GM23338 (cell line): Measurements from ENCODE around the gene ITPR2. TPM values are rescaled to one million over a fixed set of nuclear protein-coding genes. Genes with fewer than 3 reads are reported as not detected.

Source experiments
- ATAC-seq: fragments of 200-7000 bp; cut with Tn5 transposase; 3 replicates; pipeline ENCODE4 v1.9.1; 2020
- DNase-seq: peaks from one replicate; pipeline ENCODE4 v3.0.0-alpha.2; 2015; ENCODE audit warnings: low spot score
- H2AFZ ChIP-seq: fragments of 200-600 bp; sonication (generic); 2 replicates; pipeline ENCODE4 v1.8.0; 2016; ENCODE audit warnings: antibody characterized with exemption, mild to moderate bottlenecking, moderate library complexity
- H3F3A ChIP-seq: fragments of 200-600 bp; sonication (generic); replicated peaks from 2 replicates; pipeline ENCODE4 v1.8.0; 2017; ENCODE audit warnings: antibody characterized with exemption, mixed run types, low read depth
- H3K27ac ChIP-seq: fragments of 200-600 bp; sonication (generic); 2 replicates; pipeline ENCODE4 v1.6.1; 2016; ENCODE audit warnings: low read depth
- H3K27me3 ChIP-seq: fragments of 200-600 bp; sonication (generic); 2 replicates; pipeline ENCODE4 v1.8.0; 2016; ENCODE audit warnings: mild to moderate bottlenecking, mixed run types, moderate library complexity; ENCODE audit not compliant: insufficient read depth
- H3K36me3 ChIP-seq: fragments of 200-600 bp; sonication (generic); 2 replicates; pipeline ENCODE4 v1.8.0; 2016; ENCODE audit warnings: mild to moderate bottlenecking; ENCODE audit not compliant: insufficient read depth
- H3K4me1 ChIP-seq: fragments of 200-600 bp; sonication (generic); 2 replicates; pipeline ENCODE4 v1.8.0; 2016; ENCODE audit warnings: mild to moderate bottlenecking, moderate library complexity; ENCODE audit not compliant: insufficient read depth
- H3K4me2 ChIP-seq: fragments of 200-600 bp; sonication (generic); 2 replicates; pipeline ENCODE4 v1.7.1; 2017; ENCODE audit warnings: mixed run types
- H3K4me3 ChIP-seq: fragments of 200-600 bp; sonication (generic); 2 replicates; pipeline ENCODE4 v1.6.1; 2016; ENCODE audit warnings: mixed run types
- H3K79me2 ChIP-seq: fragments of 200-600 bp; sonication (generic); replicated peaks from 2 replicates; pipeline ENCODE4 v1.8.0; 2017; ENCODE audit warnings: mild to moderate bottlenecking; ENCODE audit not compliant: insufficient read depth
- H3K9me2 ChIP-seq: fragments of 200-600 bp; sonication (generic); 2 replicates; pipeline ENCODE4 v1.8.0; 2017; ENCODE audit not compliant: insufficient read depth
- H4K20me1 ChIP-seq: fragments of 200-600 bp; sonication (generic); replicated peaks from 2 replicates; pipeline ENCODE4 v1.8.0; 2017; ENCODE audit warnings: mild to moderate bottlenecking; ENCODE audit not compliant: insufficient read depth
- H3K27ac Mint-ChIP-seq: 2 replicates; pipeline ENCODE4 v1.8.0; 2020; ENCODE audit warnings: inconsistent platforms, mild to moderate bottlenecking, moderate library complexity, mixed read lengths
- H3K27me3 Mint-ChIP-seq: 3 replicates; pipeline ENCODE4 v1.8.0; 2022; ENCODE audit warnings: low read depth, mild to moderate bottlenecking, moderate library complexity, mixed read lengths, inconsistent platforms; ENCODE audit not compliant: insufficient read depth, poor library complexity
- H3K36me3 Mint-ChIP-seq: 3 replicates; pipeline ENCODE4 v1.8.0; 2021; ENCODE audit warnings: low read depth, mild to moderate bottlenecking, inconsistent platforms, moderate library complexity, mixed read lengths
- H3K4me1 Mint-ChIP-seq: 3 replicates; pipeline ENCODE4 v1.8.0; 2020; ENCODE audit warnings: mild to moderate bottlenecking, inconsistent platforms, mixed read lengths
- H3K4me3 Mint-ChIP-seq: 3 replicates; pipeline ENCODE4 v1.8.0; 2021; ENCODE audit warnings: moderate library complexity, mild to moderate bottlenecking, inconsistent platforms, mixed read lengths
- H3K9me3 Mint-ChIP-seq: 3 replicates; pipeline ENCODE4 v1.8.0; 2020; ENCODE audit warnings: moderate library complexity, mild to moderate bottlenecking, inconsistent platforms, mixed read lengths
- EZH2 ChIP-seq: fragments of 200-600 bp; sonication (generic); IDR thresholded peaks from one replicate; pipeline ENCODE4 v1.8.0; 2017; ENCODE audit warnings: antibody characterized with exemption, mild to moderate bottlenecking, low read depth; ENCODE audit not compliant: unreplicated experiment
- EZH2phosphoT487 ChIP-seq: fragments of 200-600 bp; sonication (generic); IDR thresholded peaks from one replicate; pipeline ENCODE4 v1.8.1; 2018; ENCODE audit warnings: antibody characterized with exemption; ENCODE audit not compliant: unreplicated experiment
- JUNB ChIP-seq: IDR thresholded peaks from one replicate; pipeline ENCODE4 v1.6.1; 2016; ENCODE audit warnings: antibody characterized with exemption; ENCODE audit not compliant: unreplicated experiment
- NANOG ChIP-seq: IDR thresholded peaks from 2 replicates; pipeline ENCODE4 v1.6.1; 2016; ENCODE audit warnings: antibody characterized with exemption, borderline replicate concordance
- POLR2AphosphoS5 ChIP-seq: IDR thresholded peaks from 2 replicates; pipeline ENCODE4 v1.6.1; 2016; ENCODE audit warnings: antibody characterized with exemption, low read depth
- STAT1 ChIP-seq: IDR thresholded peaks from one replicate; pipeline ENCODE4 v1.6.1; 2016; ENCODE audit warnings: antibody characterized with exemption; ENCODE audit not compliant: unreplicated experiment
- ZNF114 ChIP-seq: fragments of 250-450 bp; sonication (Bioruptor Pico); IDR thresholded peaks from 2 replicates; pipeline ENCODE4 v1.5.0; 2020; ENCODE audit warnings: mild to moderate bottlenecking, moderate library complexity
- ZNF331 ChIP-seq: fragments of 250-450 bp; sonication (Bioruptor Pico); IDR thresholded peaks from 2 replicates; pipeline ENCODE4 v1.5.0; 2020; ENCODE audit warnings: low read depth, mild to moderate bottlenecking, moderate library complexity
- polyA plus RNA-seq: library from polyadenylated mRNA; unstranded; fragments of >200 nt; fragmentation: Nextera tagmentation; extraction: Ambion mirVana; gene quantifications from 2 replicates; pipeline ENCODE4 v1.2.1, GENCODE V29; 2016
- total RNA-seq: library from RNA; depleted of rRNA; stranded (reverse); fragments of >200 nt; shearing (Covaris generic); gene quantifications from 2 replicates; pipeline ENCODE4 v1.2.3, GENCODE V29; 2014
- TF ChIP-seq, protein P1 (sequence below), 2 experiments: fragments of 200-600 bp in 1 of 2; sonication (generic) in 1 of 2; conservative IDR thresholded peaks; 2 replicates each; pipeline versions ENCODE4 v1.5.1 to v1.6.1; 2016 to 2017; ENCODE audit warnings: antibody characterized with exemption in 2 of 2, low read depth in 2 of 2, mild to moderate bottlenecking in 2 of 2, moderate library complexity in 1 of 2
- TF ChIP-seq, protein P2 (sequence below): IDR thresholded peaks from 2 replicates; pipeline ENCODE4 v1.6.1; 2016; ENCODE audit warnings: antibody characterized with exemption

ITPR2 gene
- total and polyA plus RNA-seq, 2 experiments from 2014 or later: 44.5 to 65.2 TPM

DNA sequence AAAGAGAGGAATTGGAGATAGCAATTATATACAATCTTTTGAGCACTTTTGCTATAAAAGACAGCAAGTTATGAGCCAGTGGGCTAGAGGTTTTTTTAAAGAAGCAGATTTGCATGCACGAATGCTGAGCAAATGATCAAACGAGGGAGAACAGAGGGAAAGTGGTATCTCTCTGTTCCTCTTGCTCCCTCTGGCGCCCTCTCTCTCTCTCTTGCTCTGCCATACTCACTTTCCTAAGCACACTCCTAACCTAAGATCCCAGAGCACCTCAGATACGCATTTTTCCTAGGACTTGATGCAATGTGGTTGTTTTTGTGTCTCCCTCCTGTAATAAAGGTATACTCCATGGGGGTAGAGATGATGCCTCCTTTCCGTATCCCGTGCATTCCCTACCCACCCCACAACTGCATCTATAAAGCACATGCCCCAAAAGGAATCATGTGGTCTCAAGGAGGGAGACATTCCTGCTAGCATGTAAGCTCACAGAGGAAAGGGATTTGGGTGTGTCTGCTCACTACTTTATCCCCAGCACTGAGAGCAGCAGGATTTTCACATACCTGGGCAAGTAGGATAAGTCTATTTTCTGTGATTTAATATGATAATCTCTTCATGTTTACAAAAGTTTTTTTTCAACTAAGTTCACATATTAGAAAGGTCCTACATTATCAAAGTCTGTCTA, 367.4 kb downstream of the ITPR2 start:
- no peak overlapping the region for H3K4me2 ChIP-seq
- no peaks in the 10 kb centered on the region for H3K79me2 ChIP-seq
- Mint-ChIP-seq H3K36me3 (peaks cover 12% of the 10 kb centered on the region), H3K27ac (no peak overlapping the region), H3K9me3 (no peaks in the 10 kb centered on the region), H3K27me3 (no peaks in the 10 kb centered on the region), H3K4me1 (peaks cover 31% of the 10 kb centered on the region), H3K4me3 (no peak overlapping the region)
- H3K36me3 ChIP-seq: no peaks in the 10 kb centered on the region; the same call in 1 of the 2 replicates
- no peaks in the 10 kb centered on the region for H3K27me3 ChIP-seq
- H3K27ac ChIP-seq: no peak overlapping the region; the same call in 1 of the 2 replicates
- H4K20me1 ChIP-seq: no peaks in the 10 kb centered on the region
- H2AFZ ChIP-seq: no peak overlapping the region
- H3K4me3 ChIP-seq: no peak overlapping the region
- TF ChIP-seq, protein P1, sequence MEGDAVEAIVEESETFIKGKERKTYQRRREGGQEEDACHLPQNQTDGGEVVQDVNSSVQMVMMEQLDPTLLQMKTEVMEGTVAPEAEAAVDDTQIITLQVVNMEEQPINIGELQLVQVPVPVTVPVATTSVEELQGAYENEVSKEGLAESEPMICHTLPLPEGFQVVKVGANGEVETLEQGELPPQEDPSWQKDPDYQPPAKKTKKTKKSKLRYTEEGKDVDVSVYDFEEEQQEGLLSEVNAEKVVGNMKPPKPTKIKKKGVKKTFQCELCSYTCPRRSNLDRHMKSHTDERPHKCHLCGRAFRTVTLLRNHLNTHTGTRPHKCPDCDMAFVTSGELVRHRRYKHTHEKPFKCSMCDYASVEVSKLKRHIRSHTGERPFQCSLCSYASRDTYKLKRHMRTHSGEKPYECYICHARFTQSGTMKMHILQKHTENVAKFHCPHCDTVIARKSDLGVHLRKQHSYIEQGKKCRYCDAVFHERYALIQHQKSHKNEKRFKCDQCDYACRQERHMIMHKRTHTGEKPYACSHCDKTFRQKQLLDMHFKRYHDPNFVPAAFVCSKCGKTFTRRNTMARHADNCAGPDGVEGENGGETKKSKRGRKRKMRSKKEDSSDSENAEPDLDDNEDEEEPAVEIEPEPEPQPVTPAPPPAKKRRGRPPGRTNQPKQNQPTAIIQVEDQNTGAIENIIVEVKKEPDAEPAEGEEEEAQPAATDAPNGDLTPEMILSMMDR (conservative IDR thresholded peaks at IDR 0.05; ENCODE audit: low read depth in 2 of 2): peak; percentile 41 to 59
- no peak for TF ChIP-seq POLR2AphosphoS5
- ATAC-seq: peak; percentile 90
- peaks cover 13% of the 10 kb centered on the region; the same call in 1 of the 2 replicates for H3K4me1 ChIP-seq
- peak; percentile 57 for DNase-seq
- no peaks in the 10 kb centered on the region for H3F3A ChIP-seq
- H3K9me2 ChIP-seq: no peaks in the 10 kb centered on the region

DNA sequence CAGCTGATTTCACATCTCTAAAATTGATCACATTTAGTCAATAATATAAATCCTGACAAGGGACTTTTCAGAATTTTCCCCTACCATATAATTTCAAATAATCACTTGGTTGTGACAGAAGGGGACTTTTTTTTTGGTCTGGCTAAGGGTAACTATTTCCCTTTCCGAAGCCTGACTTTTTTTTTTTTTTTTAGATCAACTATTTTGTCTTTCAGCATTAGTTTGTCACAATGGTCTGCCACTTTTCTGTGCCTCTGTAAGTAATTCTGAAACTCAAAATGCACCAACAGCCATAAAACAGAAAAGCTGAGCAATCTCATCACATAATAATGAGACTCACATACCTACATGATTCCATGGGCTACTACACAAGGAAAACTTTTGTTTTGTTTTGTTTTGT, 371.2 kb downstream of the ITPR2 start:
- peaks cover 2% of the 10 kb centered on the region; the same call in 1 of the 2 replicates for H3K4me1 ChIP-seq
- Mint-ChIP-seq H3K9me3 (no peaks in the 10 kb centered on the region), H3K27ac (no peak overlapping the region), H3K36me3 (peaks cover 23% of the 10 kb centered on the region), H3K27me3 (peaks cover 3% of the 10 kb centered on the region), H3K4me1 (peaks cover 8% of the 10 kb centered on the region), H3K4me3 (no peak overlapping the region)
- no peaks in the 10 kb centered on the region for H3K79me2 ChIP-seq
- H2AFZ ChIP-seq: no peak overlapping the region
- no peak overlapping the region for H3K4me3 ChIP-seq
- ATAC-seq (no peak), DNase-seq (no peak)
- H3K36me3 ChIP-seq: no peaks in the 10 kb centered on the region; the same call in 1 of the 2 replicates
- H3K27ac ChIP-seq: no peak overlapping the region
- no peaks in the 10 kb centered on the region for H3F3A ChIP-seq
- H4K20me1 ChIP-seq: no peaks in the 10 kb centered on the region
- peaks cover 2% of the 10 kb centered on the region; the same call in 1 of the 2 replicates for H3K9me2 ChIP-seq
- no peaks in the 10 kb centered on the region for H3K27me3 ChIP-seq
- no peak overlapping the region for H3K4me2 ChIP-seq
- TF ChIP-seq ZNF114 (CRISPR knock-in tag) (no peak), EZH2 (no peak), JUNB (no peak), NANOG (no peak), POLR2AphosphoS5 (no peak), EZH2phosphoT487 (no peak), STAT1 (no peak), ZNF331 (CRISPR knock-in tag) (no peak)
- TF ChIP-seq, protein P2, sequence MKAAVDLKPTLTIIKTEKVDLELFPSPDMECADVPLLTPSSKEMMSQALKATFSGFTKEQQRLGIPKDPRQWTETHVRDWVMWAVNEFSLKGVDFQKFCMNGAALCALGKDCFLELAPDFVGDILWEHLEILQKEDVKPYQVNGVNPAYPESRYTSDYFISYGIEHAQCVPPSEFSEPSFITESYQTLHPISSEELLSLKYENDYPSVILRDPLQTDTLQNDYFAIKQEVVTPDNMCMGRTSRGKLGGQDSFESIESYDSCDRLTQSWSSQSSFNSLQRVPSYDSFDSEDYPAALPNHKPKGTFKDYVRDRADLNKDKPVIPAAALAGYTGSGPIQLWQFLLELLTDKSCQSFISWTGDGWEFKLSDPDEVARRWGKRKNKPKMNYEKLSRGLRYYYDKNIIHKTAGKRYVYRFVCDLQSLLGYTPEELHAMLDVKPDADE: no peak
- TF ChIP-seq, protein P1 (conservative IDR thresholded peaks at IDR 0.05; ENCODE audit: low read depth in 2 of 2): no peak
